Activated CD8-positive, alpha-beta T cell treated with anti-CD3 and anti-CD28 coated beads, Interleukin-2, amount 10 ng/mL, durations not matched to agents 7 days and 5 days (primary cell): ENCODE data around the gene SEMA5A. TPM values are rescaled to one million over a fixed set of nuclear protein-coding genes. Genes with fewer than 3 reads are reported as not detected.

Experiments
- ATAC-seq: fragments of 150-1000 bp; cut with Tn5 transposase; one replicate; pipeline ENCODE4 v1.10.0; 2021; ENCODE audit warnings: moderate library complexity
- CTCF ChIA-PET: fragments of 350-600 bp; sonication (Branson Sonifier 250); formaldehyde crosslinking; loops from one replicate; lab custom pipeline; 2021; ENCODE audit warnings: antibody characterized with exemption; lab: Charles Lee
- POLR2A ChIA-PET: fragments of 350-600 bp; sonication (Branson Sonifier 250); formaldehyde crosslinking; loops from one replicate; lab custom pipeline; 2021; ENCODE audit warnings: antibody characterized with exemption; lab: Charles Lee
- DNase-seq: peaks from one replicate; pipeline ENCODE4 v3.0.0-alpha.2; 2020
- H3K27ac Mint-ChIP-seq: one replicate; pipeline ENCODE4 v1.8.0; 2021; ENCODE audit warnings: mild to moderate bottlenecking, mixed read lengths
- H3K27me3 Mint-ChIP-seq: one replicate; pipeline ENCODE4 v1.8.0; 2021; ENCODE audit warnings: low read depth, mixed read lengths
- H3K36me3 Mint-ChIP-seq: one replicate; pipeline ENCODE4 v1.8.0; 2021; ENCODE audit warnings: low read depth, mixed read lengths
- H3K4me1 Mint-ChIP-seq: one replicate; pipeline ENCODE4 v1.8.0; 2021; ENCODE audit warnings: low read depth, mixed read lengths
- H3K4me3 Mint-ChIP-seq: one replicate; pipeline ENCODE4 v1.8.0; 2021; ENCODE audit warnings: mild to moderate bottlenecking, mixed read lengths
- H3K9me3 Mint-ChIP-seq: one replicate; pipeline ENCODE4 v1.8.0; 2022; ENCODE audit warnings: mixed read lengths; ENCODE audit not compliant: insufficient read depth
- total RNA-seq, 2 experiments: library from RNA; stranded (reverse); gene quantifications; one replicate each; pipeline ENCODE4 v1.2.3, GENCODE V29; 2021

The SEMA5A gene
- total RNA-seq, 2 experiments from 2014 or later, result not detected

GRCh38 chr5:9218358-9218757 is 327.5 kb downstream of the SEMA5A start:
- Mint-ChIP-seq H3K27me3 (no peaks in the 10 kb centered on the region), H3K27ac (no peak overlapping the region)

GRCh38 chr5:9212605-9213004 is 333.3 kb downstream of the SEMA5A start:
- H3K9me3 Mint-ChIP-seq, result no peaks in the 10 kb centered on the region
- no peaks in the 10 kb centered on the region for H3K27me3 Mint-ChIP-seq
- DNase-seq (no peak), ATAC-seq (no peak)
- H3K36me3 Mint-ChIP-seq, result no peaks in the 10 kb centered on the region
- ChIA-PET CTCF (no interaction called here), POLR2A (no interaction called here)
- H3K4me1 Mint-ChIP-seq, result no peaks in the 10 kb centered on the region
- H3K4me3 Mint-ChIP-seq, result no peak overlapping the region
- no peak overlapping the region for H3K27ac Mint-ChIP-seq

More at GRCh38 chr5:9218358-9218757, 327.5 kb downstream of the SEMA5A start:
- H3K9me3 Mint-ChIP-seq, result no peaks in the 10 kb centered on the region
- ChIA-PET POLR2A (no interaction called here), CTCF (no interaction called here)
- H3K36me3 Mint-ChIP-seq, result no peaks in the 10 kb centered on the region
- no peak overlapping the region for H3K4me3 Mint-ChIP-seq
- ATAC-seq, result no peak
- no peak for DNase-seq
- H3K4me1 Mint-ChIP-seq, result no peaks in the 10 kb centered on the region

- Mint-ChIP-seq H3K4me1 (no peaks in the 10 kb centered on the region), H3K4me3 (no peak overlapping the region), H3K27me3 (no peaks in the 10 kb centered on the region), H3K27ac (no peak overlapping the region), H3K9me3 (no peaks in the 10 kb centered on the region), H3K36me3 (no peaks in the 10 kb centered on the region)
- ATAC-seq (no peak), DNase-seq (no peak)
- ChIA-PET POLR2A (no interaction called here), CTCF (no interaction called here)
These were observed 335.9 kb downstream of the SEMA5A start for GRCh38 chr5:9209846-9210492.

GRCh38 chr5:9207817-9208418 is 338.0 kb downstream of the SEMA5A start:
- POLR2A ChIA-PET, result no interaction called here
- no peaks in the 10 kb centered on the region for H3K36me3 Mint-ChIP-seq
- ATAC-seq, result no peak
- H3K4me1 Mint-ChIP-seq, result no peaks in the 10 kb centered on the region
- H3K27me3 Mint-ChIP-seq, result no peaks in the 10 kb centered on the region
- H3K4me3 Mint-ChIP-seq, result no peak overlapping the region
- no peaks in the 10 kb centered on the region for H3K9me3 Mint-ChIP-seq
- H3K27ac Mint-ChIP-seq, result no peak overlapping the region
- DNase-seq, result no peak
- CTCF ChIA-PET, result interaction anchor here (0.9 to 1.1 kb wide), 2 partner anchors 8 to 1280 kb away, joined by 3 read pairs; no protein-coding TSS in a partner anchor

- no peaks in the 10 kb centered on the region for H3K36me3 Mint-ChIP-seq
- DNase-seq, result no peak
- ChIA-PET POLR2A (no interaction called here), CTCF (no interaction called here)
- ATAC-seq, result no peak
- no peaks in the 10 kb centered on the region for H3K9me3 Mint-ChIP-seq
- no peaks in the 10 kb centered on the region for H3K27me3 Mint-ChIP-seq
- H3K4me3 Mint-ChIP-seq, result no peak overlapping the region
- H3K27ac Mint-ChIP-seq, result no peak overlapping the region
- H3K4me1 Mint-ChIP-seq, result no peaks in the 10 kb centered on the region
These were observed 343.2 kb downstream of the SEMA5A start for GRCh38 chr5:9202636-9203035.

GRCh38 chr5:9201761-9202160 is 344.1 kb downstream of the SEMA5A start:
- H3K27me3 Mint-ChIP-seq, result no peaks in the 10 kb centered on the region
- H3K36me3 Mint-ChIP-seq, result no peaks in the 10 kb centered on the region
- H3K4me3 Mint-ChIP-seq, result no peak overlapping the region
- no peaks in the 10 kb centered on the region for H3K4me1 Mint-ChIP-seq
- POLR2A ChIA-PET, result no interaction called here
- ATAC-seq (no peak), DNase-seq (no peak)
- no peak overlapping the region for H3K27ac Mint-ChIP-seq
- H3K9me3 Mint-ChIP-seq, result no peaks in the 10 kb centered on the region
- CTCF ChIA-PET, result no interaction called here

- no peaks in the 10 kb centered on the region for H3K9me3 Mint-ChIP-seq
- H3K4me3 Mint-ChIP-seq, result no peak overlapping the region
- H3K4me1 Mint-ChIP-seq, result no peaks in the 10 kb centered on the region
- no peaks in the 10 kb centered on the region for H3K27me3 Mint-ChIP-seq
- no peaks in the 10 kb centered on the region for H3K36me3 Mint-ChIP-seq
- H3K27ac Mint-ChIP-seq, result no peak overlapping the region
- DNase-seq, result no peak
- CTCF ChIA-PET, result no interaction called here
- no peak for ATAC-seq
- POLR2A ChIA-PET, result no interaction called here
These were observed 344.9 kb downstream of the SEMA5A start for GRCh38 chr5:9201011-9201410.

GRCh38 chr5:9198394-9198793 is 347.5 kb downstream of the SEMA5A start:
- Mint-ChIP-seq H3K4me1 (no peaks in the 10 kb centered on the region), H3K27ac (no peak overlapping the region), H3K27me3 (no peaks in the 10 kb centered on the region), H3K4me3 (no peak overlapping the region), H3K9me3 (no peaks in the 10 kb centered on the region), H3K36me3 (no peaks in the 10 kb centered on the region)
- CTCF ChIA-PET, result no interaction called here
- POLR2A ChIA-PET, result no interaction called here
- no peak for ATAC-seq
- DNase-seq, result no peak

GRCh38 chr5:9197881-9198260 is 348.0 kb downstream of the SEMA5A start:
- ATAC-seq (no peak), DNase-seq (no peak)
- Mint-ChIP-seq H3K27ac (no peak overlapping the region), H3K4me1 (no peaks in the 10 kb centered on the region), H3K9me3 (no peaks in the 10 kb centered on the region), H3K36me3 (no peaks in the 10 kb centered on the region), H3K4me3 (no peak overlapping the region), H3K27me3 (no peaks in the 10 kb centered on the region)
- ChIA-PET POLR2A (no interaction called here), CTCF (no interaction called here)

GRCh38 chr5:9196403-9197227 is 349.3 kb downstream of the SEMA5A start:
- ATAC-seq, result no peak
- CTCF ChIA-PET, result no interaction called here

GRCh38 chr5:9194509-9194908 is 351.4 kb downstream of the SEMA5A start:
- Mint-ChIP-seq H3K27ac (no peak overlapping the region), H3K27me3 (no peaks in the 10 kb centered on the region), H3K36me3 (no peaks in the 10 kb centered on the region), H3K4me1 (no peaks in the 10 kb centered on the region), H3K4me3 (no peak overlapping the region), H3K9me3 (no peaks in the 10 kb centered on the region)
- DNase-seq, result no peak
- ChIA-PET CTCF (no interaction called here), POLR2A (no interaction called here)
- no peak for ATAC-seq

More at GRCh38 chr5:9196403-9197227, 349.3 kb downstream of the SEMA5A start:
- Mint-ChIP-seq H3K27ac (no peak overlapping the region), H3K4me3 (no peak overlapping the region), H3K4me1 (no peaks in the 10 kb centered on the region), H3K36me3 (no peaks in the 10 kb centered on the region), H3K27me3 (no peaks in the 10 kb centered on the region), H3K9me3 (no peaks in the 10 kb centered on the region)
- POLR2A ChIA-PET, result no interaction called here
- no peak for DNase-seq

GRCh38 chr5:9192266-9192665 is 353.6 kb downstream of the SEMA5A start:
- Mint-ChIP-seq H3K36me3 (no peaks in the 10 kb centered on the region), H3K9me3 (no peaks in the 10 kb centered on the region), H3K27ac (no peak overlapping the region), H3K4me1 (no peaks in the 10 kb centered on the region), H3K27me3 (no peaks in the 10 kb centered on the region), H3K4me3 (no peak overlapping the region)
- DNase-seq (no peak), ATAC-seq (no peak)
- ChIA-PET CTCF (no interaction called here), POLR2A (no interaction called here)
